GM21447 (cell line): ENCODE results near the gene EFNA5.

ENCODE experiments used
- ATAC-seq: cut with Tn5 transposase; IDR thresholded peaks from one replicate; pipeline ENCODE4 v1.9.1; 2021; ENCODE audit not compliant: unreplicated experiment

The EFNA5 gene

GRCh38 chr5:107402434-107403227 is 268.1 kb downstream of the EFNA5 start:
- ATAC-seq, result no peak

GRCh38 chr5:107401470-107402122 is 269.1 kb downstream of the EFNA5 start:
- no peak for ATAC-seq

GRCh38 chr5:107400328-107400727 is 270.4 kb downstream of the EFNA5 start:
- ATAC-seq, result no peak

GRCh38 chr5:107398703-107399102 is 272.0 kb downstream of the EFNA5 start:
- no peak for ATAC-seq

GRCh38 chr5:107396351-107396690 is 274.4 kb downstream of the EFNA5 start:
- peak; percentile 31 for ATAC-seq

GRCh38 chr5:107395632-107396350 is 274.9 kb downstream of the EFNA5 start:
- peak; percentile 82 for ATAC-seq

- ATAC-seq, result no peak
These were observed 276.9 kb downstream of the EFNA5 start for GRCh38 chr5:107393851-107394250.

GRCh38 chr5:107391787-107392186 is 278.9 kb downstream of the EFNA5 start:
- no peak for ATAC-seq

GRCh38 chr5:107389775-107390148 is 281.0 kb downstream of the EFNA5 start:
- ATAC-seq, result no peak

- peak; percentile 92 for ATAC-seq
These were observed 281.5 kb downstream of the EFNA5 start for GRCh38 chr5:107389130-107389774.

- ATAC-seq, result peak; percentile 33
These were observed 282.4 kb downstream of the EFNA5 start for GRCh38 chr5:107388141-107388861.

- no peak for ATAC-seq
These were observed 283.1 kb downstream of the EFNA5 start for GRCh38 chr5:107387526-107388140.

- ATAC-seq, result no peak
These were observed 285.0 kb downstream of the EFNA5 start for GRCh38 chr5:107385708-107386107.

- no peak for ATAC-seq
These were observed 286.5 kb downstream of the EFNA5 start for GRCh38 chr5:107384256-107384655.

- ATAC-seq, result no peak
These were observed 287.3 kb downstream of the EFNA5 start for GRCh38 chr5:107383414-107383813.

- ATAC-seq, result no peak
These were observed 289.4 kb downstream of the EFNA5 start for GRCh38 chr5:107381189-107381856.

- no peak for ATAC-seq
These were observed 290.1 kb downstream of the EFNA5 start for GRCh38 chr5:107380654-107381053.

GRCh38 chr5:107378218-107378899 is 292.4 kb downstream of the EFNA5 start:
- ATAC-seq, result no peak

- ATAC-seq, result no peak
These were observed 293.5 kb downstream of the EFNA5 start for GRCh38 chr5:107377277-107377609.
